Measurements from ENCODE around the gene PSMC5. TPM values are rescaled to one million over a fixed set of nuclear protein-coding genes. Genes with fewer than 3 reads are reported as not detected.

The PSMC5 gene
- polyA plus RNA-seq, 1 donor (not counting 4 experiments of a cell fraction or from before 2014, with no cell fraction given), result 141 TPM

- DNase-seq (ENCODE audit: low read depth, low spot score) (no peak), FAIRE-seq (no peak)
- dilution Hi-C loops (cut with MboI; ENCODE audit: extremely low pct_ligation_motif_present, low sequenced_read_pairs), result no loop called here
- Histone ChIP-seq H3K9ac (ENCODE audit: control insufficient read depth, extremely low read depth, insufficient read depth, low read length) (no peak overlapping the region), H3K9me1 (ENCODE audit: control insufficient read depth, extremely low read depth, insufficient read depth, low read length) (no peaks in the 10 kb centered on the region), H3K79me2 (ENCODE audit: control insufficient read depth, insufficient read depth, low read length) (peaks cover 40% of the 10 kb centered on the region), H3K9me3 (ENCODE audit: control insufficient read depth, low read depth, low read length) (no peaks in the 10 kb centered on the region), H3K4me1 (ENCODE audit: control insufficient read depth, extremely low read depth, insufficient read depth, low read length) (peaks cover 36% of the 10 kb centered on the region), H2AFZ (ENCODE audit: control insufficient read depth, low read length) (no peak overlapping the region), H3K4me3 (ENCODE audit: control insufficient read depth in 2 of 3, extremely low read depth in 1 of 3, insufficient read depth in 2 of 3, low read depth in 1 of 3, low read length in 3 of 3) (no peak overlapping the region), H3K27ac (ENCODE audit: control insufficient read depth, insufficient read depth, low read length) (no peak overlapping the region), H3K4me2 (ENCODE audit: control insufficient read depth, extremely low read depth, insufficient read depth, low read depth, low read length) (no peak overlapping the region), H3K27me3 (ENCODE audit: control insufficient read depth, extremely low read depth, insufficient read depth, low read length) (no peaks in the 10 kb centered on the region), H4K20me1 (ENCODE audit: control insufficient read depth, extremely low read depth, insufficient read depth, low read length) (peaks cover 11% of the 10 kb centered on the region), H3K36me3 (ENCODE audit: control insufficient read depth in 2 of 2, extremely low read depth in 1 of 2, insufficient read depth in 2 of 2, low read length in 2 of 2) (peaks cover 50 to 54% of the 10 kb centered on the region in 2 experiments)
- TF ChIP-seq EZH2 (IDR thresholded peaks at IDR 0.05; ENCODE audit: low read length), result no peak
- no peak for TF ChIP-seq CTCF (optimal IDR thresholded peaks at IDR 0.05 in 1 of 3, IDR thresholded peaks at IDR 0.05 in 1 of 3, conservative IDR thresholded peaks at IDR 0.05 in 1 of 3; ENCODE audit: extremely low read depth in 1 of 3, insufficient read depth in 2 of 3, low read length in 3 of 3)
These were observed 8.0 kb downstream of the PSMC5 start for GRCh38 chr17:63835167-63835720.

GRCh38 chr17:63836811-63837210 is 9.6 kb downstream of the PSMC5 start:
- Histone ChIP-seq H3K79me2 (ENCODE audit: control insufficient read depth, insufficient read depth, low read length) (peaks cover 52% of the 10 kb centered on the region), H3K4me2 (ENCODE audit: control insufficient read depth, extremely low read depth, insufficient read depth, low read depth, low read length) (no peak overlapping the region), H2AFZ (ENCODE audit: control insufficient read depth, low read length) (no peak overlapping the region), H3K27me3 (ENCODE audit: control insufficient read depth, extremely low read depth, insufficient read depth, low read length) (no peaks in the 10 kb centered on the region), H3K9ac (ENCODE audit: control insufficient read depth, extremely low read depth, insufficient read depth, low read length) (no peak overlapping the region), H3K4me3 (ENCODE audit: control insufficient read depth in 2 of 3, extremely low read depth in 1 of 3, insufficient read depth in 2 of 3, low read depth in 1 of 3, low read length in 3 of 3) (no peak overlapping the region), H3K27ac (ENCODE audit: control insufficient read depth, insufficient read depth, low read length) (no peak overlapping the region), H3K9me1 (ENCODE audit: control insufficient read depth, extremely low read depth, insufficient read depth, low read length) (peaks cover 2% of the 10 kb centered on the region), H3K4me1 (ENCODE audit: control insufficient read depth, extremely low read depth, insufficient read depth, low read length) (peaks cover 49% of the 10 kb centered on the region), H4K20me1 (ENCODE audit: control insufficient read depth, extremely low read depth, insufficient read depth, low read length) (peaks cover 11% of the 10 kb centered on the region), H3K36me3 (ENCODE audit: control insufficient read depth in 2 of 2, extremely low read depth in 1 of 2, insufficient read depth in 2 of 2, low read length in 2 of 2) (peaks cover 35 to 45% of the 10 kb centered on the region in 2 experiments), H3K9me3 (ENCODE audit: control insufficient read depth, low read depth, low read length) (no peaks in the 10 kb centered on the region)
- DNase-seq (ENCODE audit: low read depth, low spot score), result no peak
- no peak for TF ChIP-seq CTCF (optimal IDR thresholded peaks at IDR 0.05 in 1 of 3, IDR thresholded peaks at IDR 0.05 in 1 of 3, conservative IDR thresholded peaks at IDR 0.05 in 1 of 3; ENCODE audit: extremely low read depth in 1 of 3, insufficient read depth in 2 of 3, low read length in 3 of 3)
- TF ChIP-seq EZH2 (IDR thresholded peaks at IDR 0.05; ENCODE audit: low read length), result no peak
- dilution Hi-C loops (cut with MboI; ENCODE audit: extremely low pct_ligation_motif_present, low sequenced_read_pairs), result no loop called here
- no peak for FAIRE-seq

Data from keratinocyte (primary cell).